ENCODE results near the gene SIK2. TPM values are rescaled to one million over a fixed set of nuclear protein-coding genes. Genes with fewer than 3 reads are reported as not detected.

SIK2 gene
- polyA plus RNA-seq, 1 donor from 2014 or later, result 9.0 TPM

- Histone ChIP-seq H2AFZ (ENCODE audit: low read depth, low read length) (no peak overlapping the region), H3K27ac (ENCODE audit: low read length) (no peak overlapping the region), H3F3A (ENCODE audit: insufficient read depth, low read length, poor library complexity, severe bottlenecking) (no peaks in the 10 kb centered on the region), H3K79me2 (replicated peaks; ENCODE audit: insufficient read depth, low read length) (no peaks in the 10 kb centered on the region), H3K9ac (ENCODE audit: low read length) (no peak overlapping the region), H3K27me3 (ENCODE audit: insufficient read depth, low read depth, low read length) (no peaks in the 10 kb centered on the region), H3K4me3 (ENCODE audit: low read length) (no peak overlapping the region), H3K9me2 (ENCODE audit: insufficient read depth, low read length) (no peaks in the 10 kb centered on the region), H3K4me2 (ENCODE audit: low read length) (no peak overlapping the region), H3K36me3 (ENCODE audit: insufficient read depth, low read length) (no peaks in the 10 kb centered on the region), H4K20me1 (ENCODE audit: insufficient read depth) (no peaks in the 10 kb centered on the region), H3K9me3 (ENCODE audit: low read length) (no peaks in the 10 kb centered on the region)
- TF ChIP-seq SMC3 (conservative IDR thresholded peaks at IDR 0.05; ENCODE audit: poor library complexity), result no peak
- TF ChIP-seq EZH2 (IDR thresholded peaks at IDR 0.05; ENCODE audit: borderline replicate concordance, insufficient read depth, low read length, poor library complexity, severe bottlenecking), result no peak
- TF ChIP-seq TAF1 (IDR thresholded peaks at IDR 0.05; ENCODE audit: low read depth), result no peak
- no peak for TF ChIP-seq RAD21 (conservative IDR thresholded peaks at IDR 0.05)
- no peak for TF ChIP-seq EP300 (conservative IDR thresholded peaks at IDR 0.05; ENCODE audit: poor library complexity, severe bottlenecking)
- TF ChIP-seq, protein P1, sequence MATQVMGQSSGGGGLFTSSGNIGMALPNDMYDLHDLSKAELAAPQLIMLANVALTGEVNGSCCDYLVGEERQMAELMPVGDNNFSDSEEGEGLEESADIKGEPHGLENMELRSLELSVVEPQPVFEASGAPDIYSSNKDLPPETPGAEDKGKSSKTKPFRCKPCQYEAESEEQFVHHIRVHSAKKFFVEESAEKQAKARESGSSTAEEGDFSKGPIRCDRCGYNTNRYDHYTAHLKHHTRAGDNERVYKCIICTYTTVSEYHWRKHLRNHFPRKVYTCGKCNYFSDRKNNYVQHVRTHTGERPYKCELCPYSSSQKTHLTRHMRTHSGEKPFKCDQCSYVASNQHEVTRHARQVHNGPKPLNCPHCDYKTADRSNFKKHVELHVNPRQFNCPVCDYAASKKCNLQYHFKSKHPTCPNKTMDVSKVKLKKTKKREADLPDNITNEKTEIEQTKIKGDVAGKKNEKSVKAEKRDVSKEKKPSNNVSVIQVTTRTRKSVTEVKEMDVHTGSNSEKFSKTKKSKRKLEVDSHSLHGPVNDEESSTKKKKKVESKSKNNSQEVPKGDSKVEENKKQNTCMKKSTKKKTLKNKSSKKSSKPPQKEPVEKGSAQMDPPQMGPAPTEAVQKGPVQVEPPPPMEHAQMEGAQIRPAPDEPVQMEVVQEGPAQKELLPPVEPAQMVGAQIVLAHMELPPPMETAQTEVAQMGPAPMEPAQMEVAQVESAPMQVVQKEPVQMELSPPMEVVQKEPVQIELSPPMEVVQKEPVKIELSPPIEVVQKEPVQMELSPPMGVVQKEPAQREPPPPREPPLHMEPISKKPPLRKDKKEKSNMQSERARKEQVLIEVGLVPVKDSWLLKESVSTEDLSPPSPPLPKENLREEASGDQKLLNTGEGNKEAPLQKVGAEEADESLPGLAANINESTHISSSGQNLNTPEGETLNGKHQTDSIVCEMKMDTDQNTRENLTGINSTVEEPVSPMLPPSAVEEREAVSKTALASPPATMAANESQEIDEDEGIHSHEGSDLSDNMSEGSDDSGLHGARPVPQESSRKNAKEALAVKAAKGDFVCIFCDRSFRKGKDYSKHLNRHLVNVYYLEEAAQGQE (IDR thresholded peaks at IDR 0.05; ENCODE audit: borderline replicate concordance), result no peak
- no peak for TF ChIP-seq POLR2AphosphoS5 (IDR thresholded peaks at IDR 0.05)
- no peak for TF ChIP-seq MXI1 (conservative IDR thresholded peaks at IDR 0.05; ENCODE audit: poor library complexity, severe bottlenecking)
- TF ChIP-seq, protein P2, sequence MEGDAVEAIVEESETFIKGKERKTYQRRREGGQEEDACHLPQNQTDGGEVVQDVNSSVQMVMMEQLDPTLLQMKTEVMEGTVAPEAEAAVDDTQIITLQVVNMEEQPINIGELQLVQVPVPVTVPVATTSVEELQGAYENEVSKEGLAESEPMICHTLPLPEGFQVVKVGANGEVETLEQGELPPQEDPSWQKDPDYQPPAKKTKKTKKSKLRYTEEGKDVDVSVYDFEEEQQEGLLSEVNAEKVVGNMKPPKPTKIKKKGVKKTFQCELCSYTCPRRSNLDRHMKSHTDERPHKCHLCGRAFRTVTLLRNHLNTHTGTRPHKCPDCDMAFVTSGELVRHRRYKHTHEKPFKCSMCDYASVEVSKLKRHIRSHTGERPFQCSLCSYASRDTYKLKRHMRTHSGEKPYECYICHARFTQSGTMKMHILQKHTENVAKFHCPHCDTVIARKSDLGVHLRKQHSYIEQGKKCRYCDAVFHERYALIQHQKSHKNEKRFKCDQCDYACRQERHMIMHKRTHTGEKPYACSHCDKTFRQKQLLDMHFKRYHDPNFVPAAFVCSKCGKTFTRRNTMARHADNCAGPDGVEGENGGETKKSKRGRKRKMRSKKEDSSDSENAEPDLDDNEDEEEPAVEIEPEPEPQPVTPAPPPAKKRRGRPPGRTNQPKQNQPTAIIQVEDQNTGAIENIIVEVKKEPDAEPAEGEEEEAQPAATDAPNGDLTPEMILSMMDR (IDR thresholded peaks at IDR 0.05; ENCODE audit: poor library complexity, severe bottlenecking), result no peak
Measured at GRCh38 chr11:111589886-111590499, 12.3 kb upstream of the SIK2 start.

GRCh38 chr11:111591187-111591960 is 10.9 kb upstream of the SIK2 start:
- no peak for TF ChIP-seq EP300 (conservative IDR thresholded peaks at IDR 0.05; ENCODE audit: poor library complexity, severe bottlenecking)
- no peak for TF ChIP-seq EZH2 (IDR thresholded peaks at IDR 0.05; ENCODE audit: borderline replicate concordance, insufficient read depth, low read length, poor library complexity, severe bottlenecking)
- TF ChIP-seq RAD21 (conservative IDR thresholded peaks at IDR 0.05), result no peak
- TF ChIP-seq, protein P2 (IDR thresholded peaks at IDR 0.05; ENCODE audit: poor library complexity, severe bottlenecking), result no peak
- no peak for TF ChIP-seq TAF1 (IDR thresholded peaks at IDR 0.05; ENCODE audit: low read depth)
- TF ChIP-seq SMC3 (conservative IDR thresholded peaks at IDR 0.05; ENCODE audit: poor library complexity), result no peak
- no peak for TF ChIP-seq MXI1 (conservative IDR thresholded peaks at IDR 0.05; ENCODE audit: poor library complexity, severe bottlenecking)

More at GRCh38 chr11:111591187-111591960, 10.9 kb upstream of the SIK2 start:
- Histone ChIP-seq H3K27ac (ENCODE audit: low read length) (no peak overlapping the region), H3K79me2 (replicated peaks; ENCODE audit: insufficient read depth, low read length) (no peaks in the 10 kb centered on the region), H3K36me3 (ENCODE audit: insufficient read depth, low read length) (no peaks in the 10 kb centered on the region), H3K4me2 (ENCODE audit: low read length) (no peak overlapping the region), H4K20me1 (ENCODE audit: insufficient read depth) (no peaks in the 10 kb centered on the region), H2AFZ (ENCODE audit: low read depth, low read length) (no peak overlapping the region), H3K27me3 (ENCODE audit: insufficient read depth, low read depth, low read length) (no peaks in the 10 kb centered on the region), H3K4me3 (ENCODE audit: low read length) (no peak overlapping the region), H3K9me2 (ENCODE audit: insufficient read depth, low read length) (no peaks in the 10 kb centered on the region), H3K9ac (ENCODE audit: low read length) (no peak overlapping the region), H3F3A (ENCODE audit: insufficient read depth, low read length, poor library complexity, severe bottlenecking) (no peaks in the 10 kb centered on the region), H3K9me3 (ENCODE audit: low read length) (no peaks in the 10 kb centered on the region)

All from neural cell (in vitro differentiated cells).